ENCODE measurements around the gene KNG1.
"Not testable (repeated sequence)": the region's sequence is repeated elsewhere in the genome, so short reads cannot be mapped to it uniquely, and the experiment has no call there.

Gene KNG1

GRCh38 chr3:186717039-186717457, at the start of gene KNG1:
Gene KNG1 (plus strand): TSS chr3:186717359. CDS start chr3:186717543, 184 bp downstream.
- FAIRE-seq: no peak

GRCh38 chr3:186668426-186668825, 48.7 kb upstream of the KNG1 start:
- no peak for FAIRE-seq

DNA sequence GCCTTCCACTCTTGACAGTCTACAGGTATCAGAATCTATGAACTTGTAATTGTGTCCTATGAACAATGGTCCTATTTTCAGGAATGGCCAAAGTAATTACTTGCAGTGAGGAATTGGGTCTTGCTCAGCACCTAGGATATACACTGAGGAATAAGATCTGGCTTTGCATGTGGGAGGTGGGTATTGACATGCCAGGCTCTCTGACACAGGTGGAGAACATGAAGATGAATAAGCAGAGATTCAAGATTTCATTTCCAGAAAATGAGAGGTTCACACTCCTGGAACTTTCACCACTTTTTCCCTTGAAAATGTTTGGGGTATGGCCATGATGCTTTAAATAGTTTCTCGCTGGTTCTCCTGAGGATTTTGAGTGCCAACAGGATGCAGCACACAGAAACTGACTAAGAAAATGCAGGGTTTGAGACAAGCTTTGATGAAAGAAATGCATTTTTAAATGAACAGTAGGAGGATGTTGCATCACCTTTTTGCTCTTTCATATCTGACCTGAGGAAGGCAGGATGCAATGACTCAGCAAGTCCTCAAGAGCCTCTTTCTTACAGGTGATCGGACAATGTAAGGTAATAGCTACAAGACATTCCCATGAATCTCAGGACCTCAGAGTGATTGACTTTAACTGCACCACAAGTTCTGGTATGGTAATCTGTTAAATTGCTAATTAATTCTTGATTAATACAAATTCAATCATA, 47.6 kb upstream of the KNG1 start:
- FAIRE-seq: no peak

DNA sequence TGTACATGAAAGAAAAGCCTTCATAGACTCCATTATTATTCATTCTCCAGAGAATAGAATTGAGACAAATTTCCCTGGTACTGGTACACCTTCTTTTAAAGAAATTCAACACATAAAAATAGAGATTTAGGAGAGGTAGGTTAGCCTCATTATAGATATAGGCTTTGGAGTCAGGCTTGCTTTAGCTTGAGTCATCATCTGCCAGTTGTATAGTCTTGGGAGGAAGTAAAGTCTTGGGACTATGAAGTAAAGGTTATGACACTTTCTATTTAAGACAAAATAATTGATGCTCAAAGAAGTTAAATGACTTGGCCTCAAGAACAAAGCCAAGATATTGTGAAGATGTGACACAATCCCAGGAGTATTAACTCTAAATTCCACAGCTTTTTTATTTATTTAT, 47.0 kb upstream of the KNG1 start:
- FAIRE-seq: no peak

- no peak for FAIRE-seq
These were observed 46.1 kb upstream of the KNG1 start for GRCh38 chr3:186671051-186671450.

GRCh38 chr3:186678604-186679003, 38.6 kb upstream of the KNG1 start:
- no peak for FAIRE-seq

DNA sequence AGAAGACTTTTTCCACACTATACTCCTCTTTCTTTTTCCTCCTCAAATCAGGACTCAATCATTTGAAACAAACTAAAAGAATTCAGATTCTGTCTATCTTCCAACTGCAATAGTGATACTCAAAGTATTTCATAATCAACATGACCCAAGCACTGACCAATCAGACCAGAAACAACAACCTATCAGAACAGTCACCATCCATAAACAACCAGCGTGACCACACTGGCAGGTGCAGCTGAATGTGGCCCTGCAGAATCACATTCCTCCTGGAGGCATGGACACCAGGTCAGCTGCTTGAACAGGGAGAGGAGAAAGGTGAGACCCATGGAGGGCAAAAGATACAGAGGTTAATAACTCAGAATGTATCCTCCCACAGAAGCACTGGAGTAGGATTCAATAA, 38.0 kb upstream of the KNG1 start:
- no peak for FAIRE-seq

DNA sequence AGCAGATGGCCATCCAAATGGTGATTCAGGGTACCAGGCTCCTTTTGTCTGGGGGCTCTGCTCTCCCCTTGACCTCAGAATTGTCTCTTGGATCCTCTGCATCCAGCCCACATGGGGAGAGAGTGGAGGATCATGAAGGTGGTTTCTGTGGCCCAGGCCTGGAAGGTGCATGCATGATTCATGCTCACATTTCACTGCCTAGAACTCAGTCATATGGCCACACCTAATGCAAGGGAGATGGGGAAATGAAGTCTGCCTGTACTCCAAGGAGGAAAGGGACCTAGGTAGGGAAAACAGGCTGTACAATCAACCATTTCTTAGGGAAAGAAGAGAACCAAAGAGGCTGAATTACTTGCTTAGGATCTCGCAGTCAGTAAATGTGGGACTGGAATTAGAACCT, 36.3 kb upstream of the KNG1 start:
- FAIRE-seq: no peak

DNA sequence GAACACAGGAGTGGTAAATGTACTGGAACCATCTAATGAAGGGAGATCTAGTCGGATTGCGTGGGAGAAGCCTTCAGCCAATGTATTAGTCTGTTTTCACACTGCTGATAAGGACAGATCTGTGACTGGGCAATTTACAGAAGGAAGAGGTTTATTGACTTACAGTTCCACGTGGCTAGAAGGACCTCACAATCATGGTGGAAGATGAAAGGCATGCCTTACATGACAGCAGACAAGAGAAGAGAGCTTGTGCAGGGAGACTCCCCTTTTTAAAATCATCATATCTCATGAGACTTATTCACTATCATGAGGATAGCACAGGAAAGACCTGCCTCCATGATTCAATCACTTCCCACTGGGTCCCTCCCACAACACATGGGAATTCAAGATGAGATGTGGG, 34.3 kb upstream of the KNG1 start:
- no peak for FAIRE-seq

DNA sequence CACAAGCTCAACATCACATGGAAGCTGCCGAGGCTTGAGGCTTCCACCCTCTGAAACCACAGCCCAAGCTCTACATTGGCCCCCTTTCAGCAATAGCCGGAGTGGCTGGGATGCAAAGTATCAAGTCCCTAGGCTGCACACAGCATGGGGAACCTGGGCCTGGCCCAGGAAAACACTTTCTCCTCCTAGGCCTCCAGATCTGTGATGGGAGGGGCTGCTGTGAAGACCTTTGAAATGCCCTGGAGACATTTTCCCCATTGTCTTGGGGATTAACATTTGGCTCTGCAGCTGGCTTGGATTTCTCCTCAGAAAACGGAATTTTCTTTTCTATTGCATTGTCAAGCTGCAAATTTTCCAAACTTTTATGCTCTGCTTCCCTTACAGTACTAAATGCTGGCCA, 33.2 kb upstream of the KNG1 start:
- no peak for FAIRE-seq

DNA sequence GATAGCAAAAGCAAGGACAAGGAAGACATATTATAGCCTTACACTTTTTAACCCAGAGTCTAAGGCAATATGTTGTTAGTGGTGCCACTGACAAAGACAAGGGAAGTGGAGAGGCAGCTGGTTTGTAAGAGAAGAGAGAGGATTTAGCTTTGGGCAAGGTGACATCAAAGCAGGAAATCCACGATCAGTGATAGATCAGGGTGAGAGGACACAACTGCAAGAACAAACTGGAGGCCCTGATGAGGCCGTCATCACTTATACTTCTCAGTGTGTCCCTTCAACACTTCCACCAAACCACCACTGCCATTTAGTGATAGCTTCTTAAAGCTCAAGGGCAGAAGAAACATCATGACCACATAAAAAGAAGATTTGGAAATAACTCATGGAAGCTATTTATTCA, 30.7 kb upstream of the KNG1 start:
- not testable (repeated sequence) for FAIRE-seq

DNA sequence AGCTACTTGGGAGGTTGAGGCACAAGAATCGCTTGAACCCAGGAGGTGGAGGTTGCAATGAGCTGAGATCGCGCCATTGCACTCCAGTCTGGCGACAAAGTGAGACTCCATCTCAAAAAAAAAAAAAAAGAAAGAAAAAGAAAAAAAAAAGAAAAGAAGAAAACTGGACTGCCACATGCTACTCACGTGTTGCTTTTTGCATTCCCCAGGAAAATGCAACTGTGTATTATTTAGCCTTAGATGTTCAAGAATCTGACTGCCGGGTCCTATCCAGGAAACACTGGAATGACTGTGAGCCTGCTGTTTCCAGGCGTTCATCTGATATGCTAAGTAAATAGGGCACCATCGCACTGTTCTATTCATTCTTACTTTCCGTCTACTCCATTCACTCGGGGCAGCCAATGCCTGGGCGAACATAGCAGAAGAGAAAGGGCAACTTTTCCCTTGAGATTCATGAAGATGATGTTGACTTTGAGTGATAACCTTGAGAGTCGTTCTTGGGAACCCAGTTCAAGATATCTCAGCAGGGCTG, 30.0 kb upstream of the KNG1 start:
- no peak for FAIRE-seq

DNA sequence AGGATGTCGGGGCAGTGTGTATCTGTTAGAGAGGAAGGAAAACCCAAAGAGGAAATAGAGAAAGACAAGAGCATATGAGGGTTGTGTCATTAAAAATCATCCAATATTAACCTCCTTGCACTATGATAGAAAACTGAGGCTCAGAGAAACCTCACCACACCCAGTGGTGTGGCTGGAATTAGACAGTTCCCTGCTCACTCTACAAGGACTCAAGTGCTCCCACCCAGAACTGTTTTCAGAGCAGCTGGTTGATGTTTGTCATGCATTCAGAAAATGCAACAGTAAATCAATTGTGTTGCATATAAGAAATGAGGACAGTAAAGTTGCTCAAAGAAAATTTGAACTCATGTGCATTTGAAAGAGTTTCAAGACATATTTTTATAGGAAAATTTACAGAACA, 26.9 kb upstream of the KNG1 start:
- not testable (repeated sequence) for FAIRE-seq

GRCh38 chr3:186691676-186692075, 25.5 kb upstream of the KNG1 start:
- no peak for FAIRE-seq

DNA sequence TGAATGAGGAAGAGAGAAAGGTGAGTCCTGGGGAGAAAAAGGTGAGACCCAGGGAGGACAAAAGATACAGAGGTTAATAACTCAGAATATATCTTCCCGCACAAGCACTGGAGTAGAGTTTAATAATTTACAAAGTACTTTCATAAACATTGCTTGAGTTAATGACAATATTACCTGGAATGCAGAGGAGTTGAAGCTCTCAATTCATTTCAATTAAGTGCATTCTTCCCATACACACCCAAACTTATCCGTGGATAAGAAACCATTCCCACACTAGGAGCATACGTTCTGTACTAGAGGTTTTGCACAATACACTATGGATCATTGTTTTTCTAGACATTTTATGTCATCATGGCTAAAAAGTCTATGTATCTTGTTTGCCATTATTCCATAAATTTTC, 23.3 kb upstream of the KNG1 start:
- no peak for FAIRE-seq

DNA sequence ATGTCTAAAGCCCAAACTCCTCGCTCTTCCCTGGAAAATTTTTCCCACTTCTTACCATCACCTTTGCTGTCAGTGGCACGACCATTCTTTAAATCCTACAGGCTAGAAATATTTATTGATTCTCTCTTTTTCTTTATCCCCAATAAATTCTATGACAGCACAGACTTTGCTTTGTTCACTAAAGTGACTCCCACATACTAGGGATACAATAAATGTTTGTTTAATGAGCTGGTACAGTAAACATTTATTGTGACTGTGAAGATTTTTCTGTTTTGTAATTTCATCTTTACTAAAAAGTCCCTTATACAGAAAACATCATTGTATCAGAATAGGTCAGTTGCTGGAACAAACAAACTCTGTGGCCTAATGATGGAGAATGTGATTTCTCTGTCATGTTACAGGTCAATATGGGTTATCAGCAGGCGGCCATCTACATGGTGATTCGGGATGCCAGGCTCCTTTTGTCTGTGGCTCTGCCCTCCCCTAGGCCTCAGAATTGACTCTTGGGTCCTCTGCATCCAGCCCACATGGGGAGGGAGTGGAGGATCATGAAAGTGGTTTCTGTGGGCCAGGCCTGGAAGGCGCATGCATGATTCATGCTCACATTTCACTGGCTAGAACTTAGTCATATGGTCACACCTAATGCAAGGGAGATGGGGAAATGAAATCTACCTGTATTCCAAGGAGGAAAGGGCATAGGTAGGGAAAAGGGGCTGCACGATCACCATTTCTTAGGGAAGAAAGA, 22.7 kb upstream of the KNG1 start:
- no peak for FAIRE-seq

- FAIRE-seq: no peak
These were observed 20.6 kb upstream of the KNG1 start for GRCh38 chr3:186696522-186696921.

- FAIRE-seq: no peak
These were observed 19.6 kb upstream of the KNG1 start for GRCh38 chr3:186697510-186697909.

- no peak for FAIRE-seq
These were observed 16.9 kb upstream of the KNG1 start for GRCh38 chr3:186700267-186700666.

DNA sequence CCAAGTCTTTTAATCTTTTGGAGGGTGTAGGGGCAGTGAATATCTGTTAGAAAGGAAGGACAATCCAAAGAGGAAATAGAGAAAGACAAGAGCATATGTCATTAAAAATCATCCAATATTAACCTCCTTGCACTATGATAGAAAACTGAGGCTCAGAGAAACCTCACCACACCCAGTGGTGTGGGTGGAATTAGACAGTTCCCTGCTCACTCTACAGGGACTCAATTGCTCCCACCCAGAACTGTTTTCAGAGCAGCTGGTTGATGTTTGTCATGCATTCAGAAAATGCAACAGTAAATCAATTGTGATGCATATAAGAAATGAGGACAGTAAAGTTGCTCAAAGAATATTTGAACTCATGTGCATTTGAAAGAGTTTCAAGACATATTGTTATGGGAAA, 14.7 kb upstream of the KNG1 start:
- not testable (repeated sequence) for FAIRE-seq

DNA sequence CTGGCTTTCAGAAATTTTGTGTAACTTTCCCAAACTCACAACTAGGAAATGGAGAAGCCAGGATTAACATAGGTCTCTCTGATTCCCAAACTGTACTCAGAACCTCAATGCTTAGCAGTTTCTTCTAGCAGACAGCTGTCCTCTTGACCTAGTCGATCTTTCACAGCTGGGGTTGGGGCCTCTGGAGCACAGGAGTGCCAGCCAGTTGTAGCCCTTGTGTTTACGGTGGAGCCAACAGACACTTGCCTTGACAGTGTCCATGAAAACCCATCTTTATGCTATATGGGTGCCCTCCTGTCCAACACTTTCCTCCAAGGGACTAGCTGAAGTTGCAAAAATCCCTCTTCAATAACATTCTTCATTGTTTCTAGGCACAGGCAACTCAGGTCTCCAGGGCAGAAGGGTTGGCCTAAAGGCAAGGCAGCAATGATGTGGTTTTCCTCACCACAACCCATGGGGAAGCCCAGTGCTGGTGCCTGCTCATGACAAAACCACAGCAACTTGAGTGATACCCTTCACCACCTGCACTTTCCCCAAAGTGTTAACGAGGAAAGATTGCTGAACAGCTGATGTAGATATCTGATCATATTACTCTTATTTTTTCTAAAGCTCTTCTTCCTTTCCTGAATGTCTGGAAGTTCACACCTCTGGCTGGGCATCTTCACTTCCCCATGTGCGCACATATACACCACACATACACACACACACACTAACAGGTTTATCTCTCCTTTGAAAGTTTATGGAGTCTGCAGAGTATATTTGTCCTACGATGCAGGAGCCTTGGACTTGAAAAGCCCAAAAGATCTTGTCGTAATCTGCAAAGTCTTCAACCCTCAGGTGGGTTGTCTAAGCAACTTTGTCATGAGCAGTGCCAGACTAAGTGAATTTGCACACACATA, 11.0 kb upstream of the KNG1 start:
- FAIRE-seq: no peak

DNA sequence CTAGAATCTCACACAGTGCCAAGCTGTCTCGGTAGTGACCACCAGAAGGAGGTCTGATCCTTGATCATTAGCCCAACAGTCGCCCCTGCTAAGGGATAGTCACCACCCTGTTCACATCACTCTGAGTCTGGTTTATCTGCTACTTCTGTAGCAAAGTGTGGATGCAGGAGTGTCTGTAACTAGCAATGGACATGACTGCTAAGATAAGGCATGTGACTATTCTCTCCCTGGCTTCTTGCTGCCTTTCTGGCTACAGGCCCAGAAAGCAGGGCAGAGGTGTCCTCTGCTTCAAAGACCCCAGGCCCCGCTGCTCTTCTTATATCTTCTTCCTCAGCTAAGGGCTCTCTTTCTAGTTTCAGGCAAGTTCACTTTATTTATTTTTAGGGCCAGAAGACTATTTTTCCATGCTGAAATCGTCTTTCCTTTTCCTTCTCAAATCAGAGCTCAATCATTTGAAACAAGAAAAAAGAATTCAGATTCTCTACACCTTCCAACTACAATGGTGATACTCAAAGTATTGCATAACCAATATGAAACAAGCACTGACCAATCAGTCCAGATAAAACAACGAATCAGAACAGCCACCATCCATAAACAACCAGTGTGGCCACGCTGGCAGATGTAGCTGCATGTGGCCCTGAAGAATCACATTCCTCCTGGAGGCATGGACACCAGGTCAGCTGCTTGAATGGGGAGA, 8.0 kb upstream of the KNG1 start:
- no peak for FAIRE-seq

DNA sequence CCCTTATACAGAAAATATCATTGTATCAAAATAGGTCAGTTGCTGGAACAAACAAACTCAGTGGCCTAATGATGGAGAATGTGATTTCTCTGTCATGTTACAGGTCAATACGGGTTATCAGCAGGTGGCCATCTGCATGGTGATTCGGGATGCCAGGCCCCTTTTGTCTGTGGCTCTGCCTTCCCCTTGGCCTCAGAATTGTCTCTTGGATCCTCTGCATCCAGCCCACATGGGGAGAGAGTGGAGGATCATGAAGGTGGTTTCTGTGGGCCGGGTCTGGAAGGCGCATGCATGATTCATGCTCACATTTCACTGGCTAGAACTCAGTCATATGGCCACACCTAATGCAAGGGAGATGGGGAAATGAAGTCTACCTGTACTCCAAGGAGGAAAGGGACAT, 6.5 kb upstream of the KNG1 start:
- FAIRE-seq: not testable (repeated sequence)

Measured in TTC549 (cell line).